Endothelial cell (in vitro differentiated cells): ENCODE data around the gene MIF4GD. TPM values are rescaled to one million over a fixed set of nuclear protein-coding genes. Genes with fewer than 3 reads are reported as not detected.
A peak's percentile ranks its signal among the peaks of the same experiment; 100 is the strongest.

Experiments used
- DNase-seq: peaks from one replicate; pipeline ENCODE4 v3.0.0; 2021; ENCODE audit warnings: low spot score
- H3K27ac Mint-ChIP-seq: one replicate; pipeline ENCODE4 v1.8.0; 2021; ENCODE audit warnings: mixed read lengths, inconsistent platforms; ENCODE audit not compliant: unreplicated experiment
- H3K27me3 Mint-ChIP-seq: one replicate; pipeline ENCODE4 v1.8.0; 2021; ENCODE audit warnings: mild to moderate bottlenecking, moderate library complexity, mixed read lengths, inconsistent platforms; ENCODE audit not compliant: unreplicated experiment
- H3K36me3 Mint-ChIP-seq: one replicate; pipeline ENCODE4 v1.8.0; 2021; ENCODE audit warnings: mild to moderate bottlenecking, low read depth, mixed read lengths, inconsistent platforms; ENCODE audit not compliant: unreplicated experiment
- H3K4me1 Mint-ChIP-seq: one replicate; pipeline ENCODE4 v1.8.0; 2021; ENCODE audit warnings: mild to moderate bottlenecking, mixed read lengths, inconsistent platforms; ENCODE audit not compliant: unreplicated experiment
- H3K4me3 Mint-ChIP-seq: one replicate; pipeline ENCODE4 v1.8.0; 2021; ENCODE audit warnings: mild to moderate bottlenecking, mixed read lengths, inconsistent platforms; ENCODE audit not compliant: unreplicated experiment
- H3K9me3 Mint-ChIP-seq: one replicate; pipeline ENCODE4 v1.8.0; 2021; ENCODE audit warnings: mixed read lengths, inconsistent platforms; ENCODE audit not compliant: unreplicated experiment
- CTCF ChIP-seq: fragments of 200-600 bp; sonication (generic); IDR thresholded peaks from one replicate; pipeline ENCODE4 v1.5.0; 2021; ENCODE audit warnings: antibody characterized with exemption; ENCODE audit not compliant: unreplicated experiment
- long read RNA-seq: library from polyadenylated mRNA; unstranded; transcript quantifications from one replicate; pipeline ENCODE4 v2.0.0, GENCODE V29; 2020; ENCODE audit not compliant: unreplicated experiment
- total RNA-seq: library from RNA; stranded (reverse); fragmentation: NEBNext Ultra II Directional; extraction: Animal tissue kit (Norgen Biotek cat#: 25700); gene quantifications from one replicate; pipeline ENCODE4 v1.2.1, GENCODE V29; 2021; ENCODE audit not compliant: unreplicated experiment

The MIF4GD gene, protein sequence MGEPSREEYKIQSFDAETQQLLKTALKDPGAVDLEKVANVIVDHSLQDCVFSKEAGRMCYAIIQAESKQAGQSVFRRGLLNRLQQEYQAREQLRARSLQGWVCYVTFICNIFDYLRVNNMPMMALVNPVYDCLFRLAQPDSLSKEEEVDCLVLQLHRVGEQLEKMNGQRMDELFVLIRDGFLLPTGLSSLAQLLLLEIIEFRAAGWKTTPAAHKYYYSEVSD
- 15.7 TPM for total RNA-seq
- long read RNA-seq, transcript MIF4GD-202 (6 exons, 1,306 nt), result major isoform, 8 of 16 reads
- long read RNA-seq, partial matches to known transcripts, result 1 of 16 reads
- long read RNA-seq, other reads (novel, unspliced or antisense), result 2 of 16 reads

DNA sequence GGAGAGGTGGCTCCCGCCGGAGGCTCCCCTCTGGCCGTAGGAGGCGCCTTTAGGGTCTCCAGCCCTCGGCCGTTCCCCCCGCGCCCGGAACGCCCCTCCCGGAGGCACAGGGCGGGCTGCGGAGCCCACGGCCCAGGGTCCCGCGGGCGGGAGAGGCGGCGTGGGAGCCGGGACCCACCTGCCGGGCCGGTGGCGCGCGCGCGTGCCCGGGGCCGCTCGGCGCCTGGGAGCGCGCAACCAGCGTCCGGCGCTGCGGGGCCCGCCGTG lies at the start of gene MIF4GD:
Gene MIF4GD, minus strand, starts transcription at position 266 of the 267 bp plus-strand sequence. CDS start 1,036 bp downstream, outside the sequence.
- TF ChIP-seq CTCF, result no peak
- peak within 1 kb of the TSS; percentile 89 for H3K4me3 Mint-ChIP-seq
- DNase-seq, result no peak
- H3K27me3 Mint-ChIP-seq, result no peaks in the 10 kb centered on the region
- H3K36me3 Mint-ChIP-seq, result peaks cover 8% of the 10 kb centered on the region
- H3K9me3 Mint-ChIP-seq, result no peaks in the 10 kb centered on the region
- no peak within 1 kb of the TSS for H3K27ac Mint-ChIP-seq
- H3K4me1 Mint-ChIP-seq, result peaks cover 47% of the 10 kb centered on the region

- Mint-ChIP-seq H3K4me3 (peak overlapping the region; percentile 19), H3K27ac (no peak overlapping the region), H3K36me3 (peaks cover 9% of the 10 kb centered on the region), H3K4me1 (peaks cover 6% of the 10 kb centered on the region), H3K27me3 (peaks cover 7% of the 10 kb centered on the region), H3K9me3 (no peaks in the 10 kb centered on the region)
- no peak for DNase-seq
- TF ChIP-seq CTCF, result no peak
Observed at GRCh38 chr17:75319904-75320691, 49.1 kb upstream of the MIF4GD start.

- Mint-ChIP-seq H3K27me3 (peaks cover 10% of the 10 kb centered on the region), H3K36me3 (peaks cover 9% of the 10 kb centered on the region), H3K4me1 (peaks cover 4% of the 10 kb centered on the region), H3K9me3 (no peaks in the 10 kb centered on the region), H3K4me3 (no peak overlapping the region), H3K27ac (peak overlapping the region; percentile 78)
- DNase-seq, result no peak
- TF ChIP-seq CTCF, result no peak
Observed at GRCh38 chr17:75318615-75319222, 47.7 kb upstream of the MIF4GD start.

DNA sequence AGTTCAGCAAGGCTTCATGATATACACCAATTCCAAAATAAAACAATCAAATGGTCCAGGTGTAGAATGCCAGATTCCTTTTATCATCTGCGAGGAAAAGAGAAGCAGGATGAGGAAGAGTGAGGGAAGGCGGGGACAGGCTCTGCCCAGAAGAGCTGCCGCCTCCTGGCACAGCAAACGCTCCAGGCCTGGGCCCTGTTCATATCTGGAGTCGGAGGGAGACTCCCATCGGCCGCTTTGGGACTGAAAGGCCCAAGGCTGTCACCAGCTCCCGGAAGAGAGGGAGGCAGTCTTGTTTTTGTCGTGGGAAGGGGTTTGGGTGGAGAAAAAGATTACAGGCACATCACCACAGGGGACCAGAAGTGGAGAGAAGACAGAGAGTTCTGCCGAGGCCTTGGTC lies 47.2 kb upstream of the MIF4GD start:
- H3K27ac Mint-ChIP-seq, result no peak overlapping the region
- TF ChIP-seq CTCF, result no peak
- DNase-seq, result no peak
- no peaks in the 10 kb centered on the region for H3K9me3 Mint-ChIP-seq
- no peak overlapping the region for H3K4me3 Mint-ChIP-seq
- peaks cover 9% of the 10 kb centered on the region for H3K36me3 Mint-ChIP-seq
- H3K4me1 Mint-ChIP-seq, result peaks cover 4% of the 10 kb centered on the region
- peaks cover 11% of the 10 kb centered on the region for H3K27me3 Mint-ChIP-seq
